Measurements from ENCODE around the gene SASH1. TPM values are rescaled to one million over a fixed set of nuclear protein-coding genes. Genes with fewer than 3 reads are reported as not detected.

SASH1 gene
- total RNA-seq, 1 donor from 2014 or later = 86.4 TPM

GRCh38 chr6:148346681-148347440, 4.2 kb downstream of the SASH1 start:
- Histone ChIP-seq H3K27ac (peak overlapping the region; percentile 36), H3K27me3 (no peaks in the 10 kb centered on the region), H3K4me1 (peaks cover 31% of the 10 kb centered on the region), H3K9me3 (no peaks in the 10 kb centered on the region), H3K36me3 (no peaks in the 10 kb centered on the region), H3K4me3 (no peak overlapping the region)
- TF ChIP-seq, protein P1, sequence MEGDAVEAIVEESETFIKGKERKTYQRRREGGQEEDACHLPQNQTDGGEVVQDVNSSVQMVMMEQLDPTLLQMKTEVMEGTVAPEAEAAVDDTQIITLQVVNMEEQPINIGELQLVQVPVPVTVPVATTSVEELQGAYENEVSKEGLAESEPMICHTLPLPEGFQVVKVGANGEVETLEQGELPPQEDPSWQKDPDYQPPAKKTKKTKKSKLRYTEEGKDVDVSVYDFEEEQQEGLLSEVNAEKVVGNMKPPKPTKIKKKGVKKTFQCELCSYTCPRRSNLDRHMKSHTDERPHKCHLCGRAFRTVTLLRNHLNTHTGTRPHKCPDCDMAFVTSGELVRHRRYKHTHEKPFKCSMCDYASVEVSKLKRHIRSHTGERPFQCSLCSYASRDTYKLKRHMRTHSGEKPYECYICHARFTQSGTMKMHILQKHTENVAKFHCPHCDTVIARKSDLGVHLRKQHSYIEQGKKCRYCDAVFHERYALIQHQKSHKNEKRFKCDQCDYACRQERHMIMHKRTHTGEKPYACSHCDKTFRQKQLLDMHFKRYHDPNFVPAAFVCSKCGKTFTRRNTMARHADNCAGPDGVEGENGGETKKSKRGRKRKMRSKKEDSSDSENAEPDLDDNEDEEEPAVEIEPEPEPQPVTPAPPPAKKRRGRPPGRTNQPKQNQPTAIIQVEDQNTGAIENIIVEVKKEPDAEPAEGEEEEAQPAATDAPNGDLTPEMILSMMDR (IDR thresholded peaks at IDR 0.05) = no peak
- no peak for TF ChIP-seq POLR2A (IDR thresholded peaks at IDR 0.05)
- no peak for TF ChIP-seq POLR2AphosphoS5 (IDR thresholded peaks at IDR 0.05; ENCODE audit: insufficient read depth in 1 of 2, low read depth in 1 of 2)
- no peak for DNase-seq (ENCODE audit: extremely low spot score in 2 of 2)
- intact Hi-C loops (cut with DNase I) = no loop called here

GRCh38 chr6:148347441-148348054, 4.9 kb downstream of the SASH1 start:
- peaks cover 31% of the 10 kb centered on the region for H3K4me1 ChIP-seq
- H3K9me3 ChIP-seq = no peaks in the 10 kb centered on the region
- intact Hi-C loops (cut with DNase I) = no loop called here
- no peaks in the 10 kb centered on the region for H3K27me3 ChIP-seq
- DNase-seq (ENCODE audit: extremely low spot score in 2 of 2) = no peak
- no peak overlapping the region for H3K27ac ChIP-seq
- no peak overlapping the region for H3K4me3 ChIP-seq
- TF ChIP-seq, protein P1 (IDR thresholded peaks at IDR 0.05) = no peak
- TF ChIP-seq POLR2AphosphoS5 (IDR thresholded peaks at IDR 0.05; ENCODE audit: insufficient read depth in 1 of 2, low read depth in 1 of 2) (no peak), POLR2A (IDR thresholded peaks at IDR 0.05) (no peak)
- H3K36me3 ChIP-seq = no peaks in the 10 kb centered on the region

GRCh38 chr6:148348335-148348734, 5.7 kb downstream of the SASH1 start:
- Histone ChIP-seq H3K4me1 (peaks cover 31% of the 10 kb centered on the region), H3K4me3 (no peak overlapping the region), H3K27me3 (no peaks in the 10 kb centered on the region), H3K9me3 (no peaks in the 10 kb centered on the region), H3K27ac (no peak overlapping the region), H3K36me3 (no peaks in the 10 kb centered on the region)
- TF ChIP-seq, protein P1 (IDR thresholded peaks at IDR 0.05) = no peak
- TF ChIP-seq POLR2AphosphoS5 (IDR thresholded peaks at IDR 0.05; ENCODE audit: insufficient read depth in 1 of 2, low read depth in 1 of 2) (no peak), POLR2A (IDR thresholded peaks at IDR 0.05) (no peak)
- no peak for DNase-seq (ENCODE audit: extremely low spot score in 2 of 2)
- intact Hi-C loops (cut with DNase I) = no loop called here

DNA sequence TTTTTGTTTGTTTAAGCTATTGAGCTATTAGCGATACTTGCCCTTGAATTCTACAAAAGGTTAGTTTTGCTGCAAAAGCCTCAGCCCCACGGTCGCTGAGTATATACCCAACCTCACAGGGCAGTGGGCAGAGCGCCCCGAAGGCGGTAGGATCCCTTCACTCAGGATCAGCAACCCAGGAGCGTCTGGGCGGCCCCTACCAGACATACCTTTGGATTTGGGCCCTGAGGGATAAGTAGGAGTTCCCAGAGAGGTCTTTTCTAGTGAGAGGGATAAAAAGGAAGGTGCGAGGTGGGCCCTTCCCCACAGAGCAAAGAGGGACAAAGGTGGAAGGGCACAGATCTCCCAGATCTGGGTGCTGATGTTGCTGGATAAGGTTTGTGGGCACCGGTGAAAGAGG, 6.1 kb downstream of the SASH1 start:
- intact Hi-C loops (cut with DNase I) = no loop called here
- TF ChIP-seq POLR2AphosphoS5 (IDR thresholded peaks at IDR 0.05; ENCODE audit: insufficient read depth in 1 of 2, low read depth in 1 of 2) = no peak
- no peak for TF ChIP-seq POLR2A (IDR thresholded peaks at IDR 0.05)
- TF ChIP-seq, protein P1 (IDR thresholded peaks at IDR 0.05) = no peak
- Histone ChIP-seq H3K27me3 (no peaks in the 10 kb centered on the region), H3K9me3 (no peaks in the 10 kb centered on the region), H3K4me1 (peaks cover 31% of the 10 kb centered on the region), H3K36me3 (no peaks in the 10 kb centered on the region), H3K4me3 (no peak overlapping the region), H3K27ac (no peak overlapping the region)
- no peak for DNase-seq (ENCODE audit: extremely low spot score in 2 of 2)

DNA sequence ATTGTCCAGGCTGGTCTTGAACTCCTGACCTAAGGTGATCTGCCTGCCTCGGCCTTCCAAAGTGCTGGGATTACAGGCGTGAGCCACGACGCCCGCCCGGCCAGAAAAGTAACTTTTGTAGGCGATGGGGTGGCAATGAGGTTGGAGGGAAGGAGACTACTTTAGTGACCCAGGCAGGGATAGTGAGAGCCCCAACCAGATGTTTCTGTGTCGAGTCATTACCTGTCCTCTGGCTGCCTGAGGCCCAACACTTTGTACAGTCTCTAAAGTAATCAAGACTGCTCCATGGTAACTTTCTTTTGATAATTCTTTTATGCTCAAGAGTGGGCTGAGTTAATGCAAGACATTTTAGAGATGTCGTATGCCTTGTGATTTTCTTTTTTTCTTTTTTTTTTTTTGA, 6.8 kb downstream of the SASH1 start:
- no peak for TF ChIP-seq POLR2AphosphoS5 (IDR thresholded peaks at IDR 0.05; ENCODE audit: insufficient read depth in 1 of 2, low read depth in 1 of 2)
- no peak for TF ChIP-seq POLR2A (IDR thresholded peaks at IDR 0.05)
- TF ChIP-seq, protein P1 (IDR thresholded peaks at IDR 0.05) = no peak
- intact Hi-C loops (cut with DNase I) = no loop called here
- Histone ChIP-seq H3K27ac (no peak overlapping the region), H3K4me1 (peaks cover 25% of the 10 kb centered on the region), H3K36me3 (no peaks in the 10 kb centered on the region), H3K4me3 (no peak overlapping the region), H3K27me3 (no peaks in the 10 kb centered on the region), H3K9me3 (no peaks in the 10 kb centered on the region)
- DNase-seq (ENCODE audit: extremely low spot score in 2 of 2) = no peak
